ENCODE data around the gene MYOCOS. TPM values are rescaled to one million over a fixed set of nuclear protein-coding genes. Genes with fewer than 3 reads are reported as not detected.

The MYOCOS gene
- total RNA-seq (2014; rRNA removed) (not detected in 2 replicates), Bru-seq, nascent RNA (percentile 42 among the genes with signal in this experiment), BruChase-seq, experiment 1, labeled RNA remaining after a 6-hour chase (percentile 59 among the genes with signal in this experiment), BruChase-seq, experiment 2, labeled RNA remaining after a 2-hour chase (percentile 68 among the genes with signal in this experiment)
- long read RNA-seq, result 0 reads

DNA sequence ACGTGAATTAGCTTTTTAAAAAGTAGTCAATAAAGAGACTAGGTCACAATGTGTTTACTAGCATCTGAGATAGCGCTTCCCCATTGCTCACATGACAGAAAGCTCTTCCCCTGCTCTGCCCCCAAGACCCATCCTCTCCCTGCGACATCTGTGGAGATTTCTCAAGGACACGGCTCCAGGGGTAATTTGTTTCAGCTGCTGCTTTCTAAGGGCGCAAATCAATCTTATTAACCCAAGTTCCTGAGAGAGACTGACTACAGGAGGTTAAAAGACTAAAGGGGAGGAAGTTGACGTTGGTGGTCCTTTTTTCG lies at the start of gene MYOCOS:
Gene MYOCOS, plus strand, starts transcription at position 92 of the 311 bp plus-strand sequence. CDS start 1,641 bp downstream, outside the sequence.
- Histone ChIP-seq H4K20me1 (ENCODE audit: low read length) (no peaks in the 10 kb centered on the region), H3K27me3 (ENCODE audit: low read length) (peaks cover 38% of the 10 kb centered on the region), H3K27ac (ENCODE audit: low read length) (no peak within 1 kb of the TSS), H3K4me3 (ENCODE audit: low read length) (no peak within 1 kb of the TSS), H3K9me2 (replicated peaks; ENCODE audit: low read length) (no peaks in the 10 kb centered on the region), H2AFZ (ENCODE audit: low read length) (no peak within 1 kb of the TSS), H3F3A (ENCODE audit: low read length, unreplicated experiment) (no peaks in the 10 kb centered on the region), H3K4me2 (ENCODE audit: low read length) (no peak within 1 kb of the TSS), H3K9me3 (ENCODE audit: low read length) (no peaks in the 10 kb centered on the region), H3K79me2 (ENCODE audit: low read length) (no peaks in the 10 kb centered on the region), H3K36me3 (ENCODE audit: low read depth, low read length) (no peaks in the 10 kb centered on the region), H3K4me1 (ENCODE audit: insufficient read depth, low read length) (no peaks in the 10 kb centered on the region), H3K9ac (ENCODE audit: low read length) (no peak within 1 kb of the TSS)
- no peak for TF ChIP-seq EZH2phosphoT487 (IDR thresholded peaks at IDR 0.05; ENCODE audit: borderline replicate concordance, low read length)
- no peak for TF ChIP-seq EZH2 (IDR thresholded peaks at IDR 0.05; ENCODE audit: low read length, unreplicated experiment)
- TF ChIP-seq, protein P1, sequence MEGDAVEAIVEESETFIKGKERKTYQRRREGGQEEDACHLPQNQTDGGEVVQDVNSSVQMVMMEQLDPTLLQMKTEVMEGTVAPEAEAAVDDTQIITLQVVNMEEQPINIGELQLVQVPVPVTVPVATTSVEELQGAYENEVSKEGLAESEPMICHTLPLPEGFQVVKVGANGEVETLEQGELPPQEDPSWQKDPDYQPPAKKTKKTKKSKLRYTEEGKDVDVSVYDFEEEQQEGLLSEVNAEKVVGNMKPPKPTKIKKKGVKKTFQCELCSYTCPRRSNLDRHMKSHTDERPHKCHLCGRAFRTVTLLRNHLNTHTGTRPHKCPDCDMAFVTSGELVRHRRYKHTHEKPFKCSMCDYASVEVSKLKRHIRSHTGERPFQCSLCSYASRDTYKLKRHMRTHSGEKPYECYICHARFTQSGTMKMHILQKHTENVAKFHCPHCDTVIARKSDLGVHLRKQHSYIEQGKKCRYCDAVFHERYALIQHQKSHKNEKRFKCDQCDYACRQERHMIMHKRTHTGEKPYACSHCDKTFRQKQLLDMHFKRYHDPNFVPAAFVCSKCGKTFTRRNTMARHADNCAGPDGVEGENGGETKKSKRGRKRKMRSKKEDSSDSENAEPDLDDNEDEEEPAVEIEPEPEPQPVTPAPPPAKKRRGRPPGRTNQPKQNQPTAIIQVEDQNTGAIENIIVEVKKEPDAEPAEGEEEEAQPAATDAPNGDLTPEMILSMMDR (conservative IDR thresholded peaks at IDR 0.05; ENCODE audit: low read depth, low read length), result no peak
- intact Hi-C loops (cut with micrococcal nuclease), result no loop called here
- BruUV-seq (replicated peaks), result no TSS peak
- DNase-seq (no peak), ATAC-seq (no peak)
- POLR2A ChIA-PET (ENCODE audit: unreplicated experiment), result no interaction called here
- CTCF ChIA-PET, result no interaction called here

DNA sequence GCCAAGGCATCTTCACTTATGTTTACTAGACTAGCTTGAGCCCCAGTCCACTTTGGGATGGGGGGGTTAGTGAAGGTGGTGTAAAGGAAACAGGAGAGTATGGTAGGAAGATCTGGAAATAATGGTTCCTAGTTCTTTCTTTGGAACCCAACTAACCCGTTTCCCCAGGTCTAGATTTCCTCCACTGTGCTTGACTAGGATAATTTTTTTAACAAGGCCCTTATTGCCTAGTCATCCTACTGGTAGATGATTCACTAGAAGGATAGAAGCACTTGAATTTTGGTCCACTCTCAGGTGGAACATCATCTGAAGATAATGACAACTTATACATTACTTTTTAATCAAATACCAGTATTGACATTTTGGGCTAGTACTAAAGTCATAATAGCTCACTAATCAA lies 45.9 kb upstream of the MYOCOS start:
- Histone ChIP-seq H3K79me2 (ENCODE audit: low read length) (no peaks in the 10 kb centered on the region), H3K36me3 (ENCODE audit: low read depth, low read length) (peaks cover 86% of the 10 kb centered on the region), H4K20me1 (ENCODE audit: low read length) (no peaks in the 10 kb centered on the region), H3K4me1 (ENCODE audit: insufficient read depth, low read length) (peaks cover 6% of the 10 kb centered on the region; the same call in 1 of the 2 replicates), H3K4me3 (ENCODE audit: low read length) (no peak overlapping the region), H3F3A (ENCODE audit: low read length, unreplicated experiment) (peaks cover 6% of the 10 kb centered on the region), H3K4me2 (ENCODE audit: low read length) (no peak overlapping the region), H3K27me3 (ENCODE audit: low read length) (no peaks in the 10 kb centered on the region), H3K9me2 (replicated peaks; ENCODE audit: low read length) (no peaks in the 10 kb centered on the region), H3K9ac (ENCODE audit: low read length) (no peak overlapping the region), H3K9me3 (ENCODE audit: low read length) (no peaks in the 10 kb centered on the region), H2AFZ (ENCODE audit: low read length) (no peak overlapping the region), H3K27ac (ENCODE audit: low read length) (no peak overlapping the region)
- ATAC-seq (peak; percentile 58), DNase-seq (peak; percentile 74)
- no TSS peak for BruUV-seq (replicated peaks)
- ChIA-PET CTCF (no interaction called here), POLR2A (ENCODE audit: unreplicated experiment) (no interaction called here)
- TF ChIP-seq EZH2phosphoT487 (IDR thresholded peaks at IDR 0.05; ENCODE audit: borderline replicate concordance, low read length) (no peak), EZH2 (IDR thresholded peaks at IDR 0.05; ENCODE audit: low read length, unreplicated experiment) (no peak)
- TF ChIP-seq, protein P1 (conservative IDR thresholded peaks at IDR 0.05; ENCODE audit: low read depth, low read length), result no peak
- intact Hi-C loops (cut with micrococcal nuclease), result no loop called here

DNA sequence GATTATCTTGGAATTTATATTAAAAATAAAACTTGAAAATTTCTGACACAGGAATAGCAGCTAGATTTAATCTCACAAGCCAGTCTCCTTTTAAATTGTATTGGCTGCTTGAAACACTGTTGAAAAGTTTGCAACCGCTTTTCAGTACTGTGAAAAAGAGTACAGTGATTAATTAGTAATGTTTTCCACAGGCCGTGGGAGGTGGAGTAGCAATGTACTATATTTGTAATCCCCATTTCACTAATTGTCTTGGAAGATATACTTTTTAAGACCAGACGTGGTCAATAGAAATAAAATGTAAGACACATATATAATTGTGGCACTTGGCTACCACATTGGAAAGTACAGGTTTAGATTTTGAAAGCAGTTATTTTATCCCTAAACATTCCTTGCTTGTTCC lies 40.8 kb upstream of the MYOCOS start:
- intact Hi-C loops (cut with micrococcal nuclease), result loop anchor here (5.0 kb wide), 1 partner anchor 136 kb away; no protein-coding TSS in a partner anchor
- TF ChIP-seq, protein P1 (conservative IDR thresholded peaks at IDR 0.05; ENCODE audit: low read depth, low read length), result no peak
- TF ChIP-seq EZH2 (IDR thresholded peaks at IDR 0.05; ENCODE audit: low read length, unreplicated experiment) (no peak), EZH2phosphoT487 (IDR thresholded peaks at IDR 0.05; ENCODE audit: borderline replicate concordance, low read length) (no peak)
- Histone ChIP-seq H3K9me3 (ENCODE audit: low read length) (no peaks in the 10 kb centered on the region), H3K27ac (ENCODE audit: low read length) (no peak overlapping the region), H3K27me3 (ENCODE audit: low read length) (no peaks in the 10 kb centered on the region), H3K79me2 (ENCODE audit: low read length) (no peaks in the 10 kb centered on the region), H3K4me2 (ENCODE audit: low read length) (no peak overlapping the region), H3F3A (ENCODE audit: low read length, unreplicated experiment) (no peaks in the 10 kb centered on the region), H3K36me3 (ENCODE audit: low read depth, low read length) (peaks cover 85% of the 10 kb centered on the region), H3K9me2 (replicated peaks; ENCODE audit: low read length) (no peaks in the 10 kb centered on the region), H3K9ac (ENCODE audit: low read length) (no peak overlapping the region), H4K20me1 (ENCODE audit: low read length) (no peaks in the 10 kb centered on the region), H3K4me3 (ENCODE audit: low read length) (no peak overlapping the region), H2AFZ (ENCODE audit: low read length) (no peak overlapping the region), H3K4me1 (ENCODE audit: insufficient read depth, low read length) (no peaks in the 10 kb centered on the region)
- DNase-seq (no peak), ATAC-seq (no peak)
- ChIA-PET POLR2A (ENCODE audit: unreplicated experiment) (no interaction called here), CTCF (interaction anchor here (0.6 to 0.8 kb wide), 2 partner anchors 135 to 353 kb away, joined by 3 to 5 read pairs; no protein-coding TSS in a partner anchor)
- BruUV-seq (replicated peaks), result no TSS peak
